Activated CD4-positive, alpha-beta T cell treated with anti-CD3 and anti-CD28 coated beads, Interleukin-2, amount 50 U/mL, for 24 hours (primary cell): ENCODE measurements around the gene RUFY3.
"Not testable (repeated sequence)": the region's sequence is repeated elsewhere in the genome, so short reads cannot be mapped to it uniquely, and the experiment has no call there.

Source experiments
- DNase-seq, 2 donors: peaks; one replicate each; pipeline ENCODE4 v3.0.0-alpha.2; 2020; ENCODE audit warnings: low read depth in 1 of 2, low spot score in 1 of 2

RUFY3 gene

DNA sequence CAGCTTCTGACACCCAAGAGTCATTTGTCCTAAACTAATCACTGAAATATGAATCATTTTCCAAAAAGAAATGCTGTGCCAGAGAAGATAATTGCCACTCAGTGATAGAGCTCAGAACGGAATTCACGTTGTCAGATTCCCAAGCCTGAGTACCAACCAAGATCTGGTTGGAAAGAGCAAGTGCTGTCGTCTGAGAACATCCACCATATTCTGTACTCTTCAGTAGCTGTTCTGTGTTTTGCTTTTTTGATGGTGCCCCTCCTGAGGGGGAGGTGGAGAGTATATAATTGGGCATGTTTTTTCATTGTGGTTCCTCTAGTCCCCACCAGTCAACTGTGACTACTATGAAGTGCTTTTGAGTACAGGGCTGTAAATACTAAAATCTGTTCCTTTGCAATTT is 13.2 kb downstream of the RUFY3 start:
- no peak for DNase-seq

GRCh38 chr4:70735915-70736314 is 14.2 kb downstream of the RUFY3 start:
- DNase-seq: not testable (repeated sequence)

GRCh38 chr4:70737006-70737405 is 15.2 kb downstream of the RUFY3 start:
- no peak for DNase-seq

GRCh38 chr4:70737409-70737808 is 15.6 kb downstream of the RUFY3 start:
- DNase-seq: no peak

DNA sequence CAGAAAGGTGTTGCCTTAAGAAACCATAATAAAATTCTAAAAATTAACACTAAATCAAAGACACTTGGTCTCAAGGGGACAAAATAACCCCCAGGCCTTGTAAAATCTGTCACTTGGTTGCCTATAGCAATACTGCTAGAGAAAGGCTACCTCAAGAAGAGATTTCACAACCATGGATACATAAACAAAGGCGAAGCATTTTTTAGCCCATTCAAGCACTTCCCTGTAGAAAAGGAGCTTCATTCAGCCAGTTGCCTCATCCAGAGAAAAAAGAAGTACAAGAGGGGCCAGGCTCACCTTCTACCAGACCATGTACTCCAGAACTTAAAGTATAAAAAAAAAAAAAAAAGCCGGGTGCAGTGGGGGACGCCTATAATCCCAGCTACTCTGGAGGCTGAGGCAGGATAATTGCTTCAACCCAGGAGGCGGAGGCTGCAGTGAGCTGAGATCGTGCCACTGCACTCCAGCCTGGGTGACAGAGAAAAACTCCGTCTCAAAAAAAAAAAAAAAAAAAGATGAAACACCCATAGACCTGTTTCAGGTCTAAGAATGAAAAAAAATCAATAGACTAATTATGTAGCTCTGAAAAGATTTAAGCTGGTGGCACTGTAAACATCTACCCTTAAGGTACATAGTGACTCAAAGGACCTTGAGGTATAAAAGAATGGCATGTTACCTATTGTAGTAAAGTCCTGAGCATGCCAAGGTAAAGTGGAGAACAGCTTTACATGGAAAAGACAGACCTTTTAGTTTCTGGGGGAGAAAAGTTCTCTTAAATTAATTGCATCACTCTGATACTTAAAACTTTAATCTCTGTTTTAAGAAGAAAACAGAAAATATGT is 18.0 kb downstream of the RUFY3 start:
- DNase-seq: no peak

GRCh38 chr4:70741867-70742658 is 20.3 kb downstream of the RUFY3 start:
- no peak for DNase-seq

DNA sequence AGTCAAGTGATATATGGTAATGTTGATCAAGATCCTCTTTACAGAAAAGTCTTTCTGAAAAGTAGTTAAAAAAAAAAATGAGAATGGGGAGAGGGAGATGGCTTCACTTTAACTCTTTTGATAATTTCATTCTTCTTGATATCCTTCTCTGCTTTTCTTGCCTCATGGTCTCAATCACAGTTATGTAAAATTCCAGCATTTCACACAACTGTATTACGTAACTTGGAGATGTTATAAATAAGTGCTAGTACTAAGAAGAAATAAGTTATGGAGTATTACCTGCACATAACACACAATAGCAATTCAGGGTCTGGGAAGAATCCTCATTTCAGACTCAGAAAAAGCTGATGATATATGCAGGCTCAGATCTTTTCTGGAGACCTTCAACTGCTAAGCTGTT is 22.0 kb downstream of the RUFY3 start:
- DNase-seq: no peak

- DNase-seq: no peak
Measured at GRCh38 chr4:70746179-70746839, 24.5 kb downstream of the RUFY3 start.

- DNase-seq: no peak
Measured at GRCh38 chr4:70747874-70748273, 26.1 kb downstream of the RUFY3 start.

GRCh38 chr4:70749313-70749712 is 27.5 kb downstream of the RUFY3 start:
- DNase-seq: no peak

DNA sequence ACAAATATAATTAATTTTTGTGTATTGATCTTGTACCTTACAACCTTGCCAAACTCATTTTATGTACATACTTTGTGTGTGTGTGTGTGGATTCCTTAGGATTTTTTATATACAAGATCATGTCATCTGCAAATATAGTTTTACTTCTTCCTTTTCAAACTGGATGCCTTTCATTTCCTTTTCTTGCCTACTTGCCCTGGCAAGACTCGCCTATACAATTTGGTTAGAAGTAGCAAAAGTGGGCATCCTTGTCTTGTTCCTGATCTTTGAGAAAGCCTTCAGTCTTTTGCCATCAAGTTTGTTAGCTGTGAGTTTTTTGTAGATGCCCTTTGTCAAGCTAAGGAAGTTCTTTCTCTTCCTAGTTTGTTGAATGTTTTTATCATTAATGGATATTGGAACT is 30.5 kb downstream of the RUFY3 start:
- DNase-seq: no peak

DNA sequence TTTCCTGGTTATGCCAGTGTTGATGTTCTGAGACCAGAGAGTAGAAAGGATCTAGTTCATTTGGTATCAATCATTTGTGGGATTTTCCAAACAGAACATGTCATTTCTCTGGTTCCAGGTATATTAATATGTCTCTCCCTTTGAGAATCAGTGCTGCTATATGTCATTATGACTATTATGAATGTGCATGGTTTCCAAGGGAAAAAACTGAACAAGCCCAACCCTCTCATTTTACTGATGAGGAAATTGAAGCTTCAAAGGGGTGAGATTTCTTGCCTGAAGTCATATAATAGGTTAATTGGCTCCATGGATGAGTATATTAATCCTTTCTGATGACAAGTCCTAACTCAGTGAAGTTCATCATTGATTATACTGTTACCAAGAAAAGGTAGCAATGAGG is 31.9 kb downstream of the RUFY3 start:
- DNase-seq: no peak

DNA sequence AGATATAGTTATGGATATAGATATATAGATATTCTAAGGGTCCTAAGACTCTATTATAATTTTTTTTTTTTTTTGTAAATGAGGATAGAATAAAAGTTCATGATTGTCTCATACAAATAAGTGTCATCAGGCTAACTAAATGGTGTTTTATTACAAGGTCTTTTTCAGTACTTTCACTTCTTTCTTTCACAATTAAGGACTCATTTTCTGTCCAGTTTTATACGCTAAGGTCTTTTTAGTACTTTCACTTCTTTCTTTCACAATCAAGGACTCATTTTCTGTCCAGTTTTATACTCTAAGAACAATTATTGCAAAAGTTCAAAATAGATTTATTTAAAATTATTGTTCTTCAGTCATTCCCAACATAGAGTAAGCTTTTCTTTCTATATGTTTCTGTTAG is 32.7 kb downstream of the RUFY3 start:
- DNase-seq: no peak

GRCh38 chr4:70754990-70755688 is 33.4 kb downstream of the RUFY3 start:
- DNase-seq: no peak

GRCh38 chr4:70759126-70759525 is 37.4 kb downstream of the RUFY3 start:
- DNase-seq: no peak

- DNase-seq: no peak
Measured at GRCh38 chr4:70759627-70760026, 37.9 kb downstream of the RUFY3 start.

DNA sequence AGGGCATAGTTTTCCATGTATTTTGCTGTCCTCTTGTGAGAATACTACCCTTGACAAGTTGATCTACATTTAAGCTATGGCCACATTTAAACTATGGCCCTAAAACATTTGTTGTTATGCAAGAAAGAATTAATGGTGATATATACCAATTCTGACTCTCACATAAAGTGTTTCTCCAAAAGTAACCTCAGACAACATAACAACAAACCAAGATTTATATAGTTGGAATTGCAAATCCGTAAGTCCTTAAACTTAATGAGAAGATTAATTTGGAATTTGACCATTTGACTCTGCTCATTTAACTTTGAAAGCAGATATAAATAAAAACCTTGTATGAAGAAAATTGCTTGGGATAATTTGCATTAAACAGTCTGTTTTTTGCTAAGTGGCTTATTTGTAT is 38.9 kb downstream of the RUFY3 start:
- no peak for DNase-seq

GRCh38 chr4:70761276-70761816 is 39.6 kb downstream of the RUFY3 start:
- DNase-seq: no peak

GRCh38 chr4:70765368-70765767 is 43.6 kb downstream of the RUFY3 start:
- DNase-seq: no peak

DNA sequence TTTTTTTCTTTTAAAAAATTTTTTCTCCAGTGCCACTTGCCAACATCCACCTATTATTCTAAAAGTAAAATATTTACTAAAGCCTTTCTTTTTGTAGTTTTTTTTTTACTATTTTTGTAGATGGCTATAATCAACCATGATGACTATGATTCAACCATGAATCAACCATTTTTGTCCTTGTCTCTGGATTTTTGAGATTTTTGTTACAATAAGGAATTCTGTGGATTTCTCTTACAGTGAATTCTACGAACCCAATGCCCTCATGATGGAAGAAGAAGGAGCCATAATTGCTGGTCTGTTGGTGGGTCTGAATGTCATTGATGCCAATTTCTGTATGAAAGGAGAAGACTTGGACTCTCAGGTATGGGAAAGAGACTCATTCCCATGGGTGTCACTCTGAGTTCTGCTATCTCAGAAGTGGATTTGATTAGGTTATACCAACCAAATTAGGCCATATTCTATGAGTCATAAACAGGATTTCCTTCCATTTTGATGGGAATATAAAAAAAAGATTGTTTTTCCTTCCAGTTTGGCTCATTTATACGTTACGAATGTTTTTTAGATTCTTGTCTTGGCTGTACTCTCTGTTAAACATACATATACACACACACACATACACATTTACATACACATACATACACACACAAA is 46.7 kb downstream of the RUFY3 start:
- no peak for DNase-seq

- DNase-seq: not testable (repeated sequence)
Measured at GRCh38 chr4:70769396-70769795, 47.6 kb downstream of the RUFY3 start.
